H1 (cell line): ENCODE data around the gene FOXL1. TPM values are rescaled to one million over a fixed set of nuclear protein-coding genes. Genes with fewer than 3 reads are reported as not detected.

ENCODE experiments used
- CBX5 ChIP-seq: fragments of 300-800, 300-1000 bp; sonication (generic); IDR thresholded peaks from 2 replicates; pipeline ENCODE4 v1.7.1; 2016; ENCODE audit warnings: antibody characterized with exemption, low read length, low read depth
- HDAC2 ChIP-seq, 2 experiments: fragments of 300-600 bp in 1 of 2; sonication (generic) in 1 of 2; IDR thresholded peaks; 2 replicates each; pipeline ENCODE4 v1.6.1; 2011 to 2012; ENCODE audit warnings: low read depth in 2 of 2, low read length in 2 of 2, mild to moderate bottlenecking in 2 of 2, moderate library complexity in 2 of 2, borderline replicate concordance in 1 of 2, inconsistent platforms in 1 of 2
- HDAC6 ChIP-seq: IDR thresholded peaks from one replicate; pipeline ENCODE4 v1.7.1; 2012; ENCODE audit warnings: low read depth, mild to moderate bottlenecking, inconsistent platforms, low read length, moderate library complexity
- JUND ChIP-seq: IDR thresholded peaks from 2 replicates; pipeline ENCODE4 v1.6.1; 2011; ENCODE audit warnings: mild to moderate bottlenecking, improper control_type of control experiment, low read length
- NRF1 ChIP-seq: IDR thresholded peaks from 2 replicates; pipeline ENCODE4 v1.6.1; 2011; ENCODE audit warnings: mild to moderate bottlenecking, low read depth, low read length, improper control_type of control experiment
- polyA plus RNA-seq, 7 experiments: library from polyadenylated mRNA; depleted of rRNA in 3 of 7; stranded (reverse) in 5 of 7; unstranded in 2 of 7; fragments of >200 nt in 5 of 7; fragments of 200-250 nt in 2 of 7; gene quantifications; 1 replicate in 5 of 7; 2 replicates in 1 of 7; 4 replicates in 1 of 7; pipeline versions ENCODE4 v1.2.1 to v1.2.3, GENCODE V29; 2011 to 2013; ENCODE audit warnings: missing spikeins in 2 of 7, mixed read lengths in 2 of 7
- total RNA-seq: library from RNA; stranded (reverse); fragmentation: NEBNext Ultra II Directional; extraction: Animal tissue kit (Norgen Biotek cat#: 25700); gene quantifications from 2 replicates; pipeline ENCODE4 v1.2.1, GENCODE V29; 2021

The FOXL1 gene
- total and polyA plus RNA-seq, 2 of the 8 experiments (the other 6 are each of a cell fraction or from before 2014, with no cell fraction given) = 0.03 TPM; not detected in 1

DNA sequence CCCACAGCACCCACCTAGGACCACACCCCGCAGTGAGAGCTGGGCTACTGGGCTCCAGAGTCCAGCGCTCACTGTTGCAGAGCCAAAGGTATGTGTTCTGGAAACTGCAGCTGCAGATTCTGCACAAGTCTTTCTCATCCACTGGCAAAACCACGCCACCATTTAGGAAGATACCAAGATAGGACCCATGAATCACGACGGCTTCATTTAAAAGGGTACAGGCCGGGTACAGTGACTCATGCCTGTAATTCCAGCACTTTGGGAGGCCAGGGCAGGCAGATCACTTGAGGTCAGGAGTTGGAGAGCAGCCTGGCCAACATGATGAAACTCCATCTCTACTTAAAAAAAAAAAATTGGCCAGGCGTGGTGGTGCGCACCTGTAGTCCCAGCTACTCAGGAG is 49.2 kb upstream of the FOXL1 start (continued):
- TF ChIP-seq HDAC2 (IDR thresholded peaks at IDR 0.05; ENCODE audit: borderline replicate concordance in 1 of 2, low read depth in 2 of 2, low read length in 2 of 2) (no peak), NRF1 (no peak), CBX5 (no peak), JUND (no peak), HDAC6 (no peak)
